HG03442 (cell line): ENCODE data around the gene MAD1L1.
"Not testable (repeated sequence)": the region's sequence is repeated elsewhere in the genome, so short reads cannot be mapped to it uniquely, and the experiment has no call there.

Experiments used
- ATAC-seq: cut with Tn5 transposase; IDR thresholded peaks from one replicate; pipeline ENCODE4 v1.9.1; 2021; ENCODE audit warnings: mild to moderate bottlenecking, moderate library complexity; ENCODE audit not compliant: unreplicated experiment

Gene MAD1L1

GRCh38 chr7:2072798-2073197 lies 159.9 kb downstream of the MAD1L1 start:
- ATAC-seq = no peak

DNA sequence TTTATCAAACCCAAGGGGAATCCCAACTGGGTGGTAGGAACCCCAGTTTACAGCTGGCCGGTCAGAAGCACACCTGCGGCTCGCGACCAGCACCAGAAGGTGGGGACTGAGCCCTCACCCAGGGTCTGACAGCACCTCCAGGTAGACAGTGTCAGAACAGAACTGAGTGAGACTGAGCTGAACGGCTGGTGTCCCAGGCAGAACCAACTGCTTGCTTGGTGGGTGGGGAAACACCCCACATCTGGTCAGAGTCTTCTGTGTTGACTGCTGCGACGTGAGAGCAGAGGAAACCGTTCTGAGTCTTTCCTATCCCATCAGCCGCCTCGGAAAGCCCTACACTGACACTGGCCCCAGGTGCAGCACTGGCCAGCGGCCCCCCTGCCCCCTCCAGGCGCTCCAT lies 160.7 kb downstream of the MAD1L1 start:
- peak; percentile 91 for ATAC-seq

GRCh38 chr7:2071133-2071832 lies 161.5 kb downstream of the MAD1L1 start:
- ATAC-seq = no peak

DNA sequence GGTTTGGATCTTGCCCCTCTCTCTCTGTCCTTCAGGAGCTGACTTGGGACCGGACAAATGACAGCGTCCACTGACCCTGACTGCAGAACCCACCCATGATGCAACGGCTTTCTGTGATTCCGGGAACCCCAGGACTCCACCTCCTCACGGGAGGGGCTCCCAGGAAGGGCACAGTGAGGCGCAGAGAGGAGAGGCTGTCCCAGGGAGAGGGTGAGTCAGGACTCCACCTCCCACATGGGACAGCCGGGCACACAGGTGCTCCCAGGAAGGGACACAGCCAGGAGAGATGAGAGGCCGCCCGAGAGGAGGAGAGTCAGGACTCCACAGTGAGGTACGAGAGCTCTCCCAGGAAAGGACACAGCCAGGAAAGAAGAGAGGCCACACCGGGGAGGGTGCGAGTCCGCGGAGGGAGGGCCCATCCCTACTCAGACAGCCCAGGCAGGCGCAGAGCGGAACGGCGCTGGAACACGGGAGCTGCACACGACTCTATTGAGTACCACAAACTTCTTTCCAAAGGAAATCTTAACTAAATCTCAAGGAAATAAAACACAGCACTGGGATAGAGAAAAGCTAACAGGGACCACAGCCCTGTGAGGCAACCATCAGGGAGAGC lies 162.5 kb downstream of the MAD1L1 start:
- ATAC-seq = no peak

DNA sequence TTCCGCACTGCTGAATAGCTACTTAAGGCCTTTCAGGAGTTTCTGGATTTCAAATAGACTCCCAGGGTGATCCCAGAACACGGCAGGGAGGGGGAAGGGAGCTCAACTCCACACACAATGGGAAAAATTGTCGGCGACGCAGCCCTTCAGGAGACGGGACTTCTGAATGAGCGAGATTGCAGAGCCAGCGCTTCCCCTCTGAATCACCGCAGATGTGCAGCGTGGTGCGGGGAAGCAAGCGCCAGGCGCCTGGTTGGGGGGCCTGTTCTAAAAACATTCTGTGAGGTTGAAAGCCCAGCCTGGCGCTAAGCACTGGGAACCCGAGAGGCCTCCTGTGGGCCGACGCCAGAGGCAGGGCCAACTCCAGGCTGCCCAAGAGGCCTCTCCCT lies 163.3 kb downstream of the MAD1L1 start:
- no peak for ATAC-seq

- no peak for ATAC-seq
These were observed 163.9 kb downstream of the MAD1L1 start for GRCh38 chr7:2068693-2069471.

GRCh38 chr7:2066251-2066919 lies 166.4 kb downstream of the MAD1L1 start:
- ATAC-seq = no peak

- no peak for ATAC-seq
These were observed 167.2 kb downstream of the MAD1L1 start for GRCh38 chr7:2065528-2065927.

GRCh38 chr7:2063563-2064260 lies 169.0 kb downstream of the MAD1L1 start:
- ATAC-seq = no peak

DNA sequence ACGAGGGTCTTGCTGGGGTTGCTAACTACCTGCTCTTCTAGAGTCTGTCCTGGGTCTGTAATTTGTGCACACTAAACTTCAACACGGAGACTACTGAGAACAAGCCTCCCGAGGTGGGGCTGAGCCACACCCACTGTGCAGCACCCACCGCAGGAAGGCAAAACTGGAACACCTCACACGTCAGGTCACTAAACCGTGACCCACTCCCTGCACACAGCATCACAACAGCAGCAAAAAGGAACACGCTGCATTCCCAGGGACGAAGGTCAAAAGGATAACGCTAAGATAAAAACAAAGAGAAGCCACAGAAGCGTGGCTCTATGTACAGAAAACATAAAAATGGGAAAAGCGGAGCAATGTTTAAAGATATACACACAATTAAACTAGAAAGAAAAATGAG lies 170.1 kb downstream of the MAD1L1 start:
- no peak for ATAC-seq

GRCh38 chr7:2060701-2061100 lies 172.0 kb downstream of the MAD1L1 start:
- no peak for ATAC-seq

DNA sequence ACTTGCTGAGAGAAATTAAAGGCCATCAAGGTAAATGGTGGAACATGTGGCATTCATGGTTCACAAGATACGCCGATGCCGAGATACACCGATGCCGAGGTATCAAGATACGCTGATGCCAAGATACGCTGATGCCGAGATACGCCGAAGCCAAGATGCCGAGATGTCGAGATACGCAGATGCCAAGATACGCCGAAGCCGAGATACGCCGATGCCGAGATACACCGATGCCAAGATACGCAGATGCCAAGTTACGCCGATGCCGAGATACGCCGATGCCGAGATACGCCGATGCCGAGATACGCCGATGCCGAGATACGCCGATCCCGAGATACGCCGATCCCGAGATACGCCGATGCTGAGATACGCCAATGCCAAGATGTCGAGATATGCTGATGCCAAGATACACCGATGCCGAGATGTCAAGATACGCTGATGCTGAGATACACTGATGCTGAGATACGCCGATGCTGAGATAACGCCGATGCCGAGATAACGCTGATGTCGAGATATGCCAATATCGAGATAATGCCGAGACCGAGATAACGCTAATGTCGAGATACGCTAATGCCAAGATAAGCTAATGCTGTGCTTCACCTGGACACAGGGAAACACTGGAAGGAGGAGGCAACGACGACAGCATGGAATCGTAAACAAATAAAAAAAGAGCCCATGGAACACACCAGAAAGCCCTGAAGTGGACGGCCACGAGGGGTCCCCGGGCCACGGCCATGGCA lies 172.6 kb downstream of the MAD1L1 start:
- ATAC-seq = no peak

DNA sequence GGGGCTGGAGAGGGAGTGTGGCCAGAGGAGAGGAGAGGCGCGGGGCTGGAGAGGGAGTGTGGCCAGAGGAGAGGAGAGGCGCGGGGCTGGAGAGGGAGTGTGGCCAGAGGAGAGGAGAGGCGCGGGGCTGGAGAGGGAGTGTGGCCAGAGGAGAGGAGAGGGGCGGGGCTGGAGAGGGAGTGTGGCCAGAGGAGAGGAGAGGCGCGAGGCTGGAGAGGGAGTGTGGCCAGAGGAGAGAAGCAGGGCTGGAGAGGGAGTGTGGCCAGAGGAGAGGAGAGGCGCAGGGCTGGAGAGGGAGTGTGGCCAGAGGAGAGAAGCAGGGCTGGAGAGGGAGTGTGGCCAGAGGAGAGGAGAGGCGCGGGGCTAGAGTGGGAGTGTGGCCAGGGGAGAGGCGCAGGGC lies 174.5 kb downstream of the MAD1L1 start:
- ATAC-seq = not testable (repeated sequence)

DNA sequence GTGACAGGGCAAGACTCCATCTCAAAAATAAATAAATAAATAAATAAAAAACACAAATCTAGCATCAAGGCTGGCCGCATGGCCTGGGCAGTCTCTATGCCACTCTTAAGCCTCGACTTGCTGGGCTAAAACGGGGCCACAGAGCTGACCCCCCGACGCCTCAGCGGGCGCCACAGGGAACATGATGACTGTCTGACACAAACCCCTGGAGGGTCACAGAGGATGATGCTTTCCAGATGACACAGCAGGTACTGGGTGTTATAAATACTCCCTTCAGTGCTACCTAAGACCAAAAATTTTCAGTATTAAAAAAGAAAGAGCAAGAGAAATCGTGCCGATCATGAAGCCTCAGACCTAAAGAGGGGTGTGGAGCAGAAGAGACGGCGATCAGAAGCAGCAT lies 176.8 kb downstream of the MAD1L1 start:
- no peak for ATAC-seq

- ATAC-seq = no peak
These were observed 177.8 kb downstream of the MAD1L1 start for GRCh38 chr7:2054927-2055326.

GRCh38 chr7:2053395-2053794 lies 179.3 kb downstream of the MAD1L1 start:
- no peak for ATAC-seq

- no peak for ATAC-seq
These were observed 180.1 kb downstream of the MAD1L1 start for GRCh38 chr7:2052657-2053048.

GRCh38 chr7:2051707-2052656 lies 180.8 kb downstream of the MAD1L1 start:
- ATAC-seq = no peak

DNA sequence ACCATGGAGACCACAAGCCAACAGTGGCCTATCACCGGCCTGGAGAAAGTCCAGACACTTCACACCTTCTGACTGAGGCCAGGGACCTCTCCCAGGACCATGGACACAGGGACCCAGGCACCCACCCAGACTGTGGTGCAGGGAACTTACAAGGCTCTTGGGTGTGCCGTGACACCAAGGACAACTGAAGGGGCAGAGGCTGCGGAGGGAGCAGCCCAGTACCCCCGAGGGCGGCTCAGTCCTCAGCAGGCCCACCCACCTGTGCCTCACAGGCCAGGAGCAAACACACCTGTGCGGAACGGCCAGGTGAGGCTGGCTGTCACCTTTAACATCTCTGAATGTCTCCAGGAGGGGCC lies 182.3 kb downstream of the MAD1L1 start:
- ATAC-seq = no peak
